Smooth muscle cell (in vitro differentiated cells): Measurements from ENCODE around the gene NUP88. TPM values are rescaled to one million over a fixed set of nuclear protein-coding genes. Genes with fewer than 3 reads are reported as not detected.

Experiments
- DNase-seq: peaks from one replicate; lab custom pipeline; 2025; ENCODE audit not compliant: unreplicated experiment; lab: John Stamatoyannopoulos, UW
- H2AFZ ChIP-seq: fragments of 200-600 bp; sonication (generic); 2 replicates; pipeline ENCODE4 v1.6.0; 2016; ENCODE audit warnings: antibody characterized with exemption, low read depth, mild to moderate bottlenecking
- H3F3A ChIP-seq: fragments of 200-600 bp; sonication (generic); 2 replicates; pipeline ENCODE4 v1.6.0; 2017; ENCODE audit warnings: antibody characterized with exemption, low read depth
- H3K27ac ChIP-seq: fragments of 200-600 bp; sonication (generic); 2 replicates; pipeline ENCODE4 v1.5.1; 2016; ENCODE audit warnings: low read depth, mild to moderate bottlenecking
- H3K27me3 ChIP-seq: fragments of 200-600 bp; sonication (generic); 2 replicates; pipeline ENCODE4 v1.6.1; 2016; ENCODE audit warnings: low read depth, mild to moderate bottlenecking
- H3K36me3 ChIP-seq: fragments of 200-600 bp; sonication (generic); 2 replicates; pipeline ENCODE4 v1.5.1; 2016; ENCODE audit warnings: low read depth
- H3K4me1 ChIP-seq: fragments of 200-600 bp; sonication (generic); 2 replicates; pipeline ENCODE4 v1.5.1; 2016; ENCODE audit warnings: low read depth
- H3K4me2 ChIP-seq: fragments of 200-600 bp; sonication (generic); 2 replicates; pipeline ENCODE4 v1.6.0; 2016; ENCODE audit warnings: mild to moderate bottlenecking
- H3K4me3 ChIP-seq: fragments of 200-600 bp; sonication (generic); 2 replicates; pipeline ENCODE4 v1.5.1; 2016; ENCODE audit warnings: mild to moderate bottlenecking
- H3K79me2 ChIP-seq: fragments of 200-600 bp; sonication (generic); 2 replicates; pipeline ENCODE4 v1.6.0; 2016; ENCODE audit warnings: low read depth, mild to moderate bottlenecking
- H3K9ac ChIP-seq: fragments of 200-600 bp; sonication (generic); 2 replicates; pipeline ENCODE4 v1.6.0; 2016; ENCODE audit warnings: low read depth
- H3K9me3 ChIP-seq: fragments of 200-600 bp; sonication (generic); replicated peaks from 2 replicates; pipeline ENCODE4 v1.5.1; 2016; ENCODE audit warnings: low read depth
- H4K20me1 ChIP-seq: fragments of 200-600 bp; sonication (generic); 2 replicates; pipeline ENCODE4 v1.6.0; 2016; ENCODE audit warnings: low read depth
- CTCF ChIP-seq: fragments of 200-600 bp; sonication (generic); IDR thresholded peaks from 2 replicates; pipeline ENCODE4 v1.5.1; 2017; ENCODE audit warnings: borderline replicate concordance, mild to moderate bottlenecking, antibody characterized with exemption; ENCODE audit not compliant: insufficient read depth, poor library complexity, severe bottlenecking
- WGBS: methylation state at CpG from one replicate; pipeline ENCODE4 v1.1.7; 2016; ENCODE audit warnings: low lambda C conversion rate; 5-methylcytosine and 5-hydroxymethylcytosine counted together
- polyA plus RNA-seq: library from polyadenylated mRNA; unstranded; fragments of >200 nt; fragmentation: Nextera tagmentation; extraction: Ambion mirVana; gene quantifications from 2 replicates; pipeline ENCODE4 v1.2.1, GENCODE V29; 2016
- total RNA-seq: library from RNA; depleted of rRNA; stranded (reverse); fragments of >200 nt; gene quantifications from 2 replicates; pipeline ENCODE4 v1.2.3, GENCODE V29; 2014

NUP88 gene
- total and polyA plus RNA-seq, 2 experiments from 2014 or later = 31.2 to 47.4 TPM

GRCh38 chr17:5410594-5411272 lies 8.7 kb downstream of the NUP88 start:
- Histone ChIP-seq H3K27me3 (no peaks in the 10 kb centered on the region), H3K79me2 (peaks cover 14% of the 10 kb centered on the region), H3K4me2 (no peak overlapping the region), H3K4me1 (peaks cover 4% of the 10 kb centered on the region), H3K4me3 (no peak overlapping the region), H2AFZ (no peak overlapping the region), H3K27ac (no peak overlapping the region), H3F3A (peaks cover 7% of the 10 kb centered on the region), H3K9me3 (no peaks in the 10 kb centered on the region), H4K20me1 (peaks cover 23% of the 10 kb centered on the region), H3K9ac (no peak overlapping the region), H3K36me3 (peaks cover 36% of the 10 kb centered on the region)
- WGBS = 97% methylated on average over 7 of the region's 7 CpGs
- DNase-seq = no peak
- no peak for TF ChIP-seq CTCF

GRCh38 chr17:5408186-5408585 lies 11.3 kb downstream of the NUP88 start:
- Histone ChIP-seq H3F3A (no peaks in the 10 kb centered on the region), H3K36me3 (peaks cover 44% of the 10 kb centered on the region), H3K27ac (no peak overlapping the region), H3K9ac (no peak overlapping the region), H3K27me3 (no peaks in the 10 kb centered on the region), H4K20me1 (peaks cover 14% of the 10 kb centered on the region), H3K79me2 (peaks cover 10% of the 10 kb centered on the region), H3K4me2 (no peak overlapping the region), H2AFZ (no peak overlapping the region), H3K4me1 (peaks cover under 1% of the 10 kb centered on the region), H3K9me3 (no peaks in the 10 kb centered on the region), H3K4me3 (no peak overlapping the region)
- TF ChIP-seq CTCF = no peak
- no peak for DNase-seq
- WGBS = 86% methylated on average over 5 of the region's 5 CpGs

- no peak overlapping the region for H3K27ac ChIP-seq
- H3K4me2 ChIP-seq = no peak overlapping the region
- no peaks in the 10 kb centered on the region for H3K27me3 ChIP-seq
- 98% methylated on average over 4 of the region's 4 CpGs for WGBS
- peaks cover 53% of the 10 kb centered on the region for H3K36me3 ChIP-seq
- no peaks in the 10 kb centered on the region for H3K4me1 ChIP-seq
- H4K20me1 ChIP-seq = peaks cover 4% of the 10 kb centered on the region
- H3K4me3 ChIP-seq = no peak overlapping the region
- no peaks in the 10 kb centered on the region for H3F3A ChIP-seq
- TF ChIP-seq CTCF = no peak
- no peaks in the 10 kb centered on the region for H3K79me2 ChIP-seq
- H3K9me3 ChIP-seq = no peaks in the 10 kb centered on the region
- no peak for DNase-seq
- H3K9ac ChIP-seq = no peak overlapping the region
- no peak overlapping the region for H2AFZ ChIP-seq
Measured at GRCh38 chr17:5405400-5405799, 14.1 kb downstream of the NUP88 start.

- no peaks in the 10 kb centered on the region for H3K9me3 ChIP-seq
- peaks cover 38% of the 10 kb centered on the region for H3K36me3 ChIP-seq
- H3K27me3 ChIP-seq = no peaks in the 10 kb centered on the region
- H3F3A ChIP-seq = no peaks in the 10 kb centered on the region
- H3K4me3 ChIP-seq = no peak overlapping the region
- 87% methylated on average over 6 of the region's 6 CpGs for WGBS
- H3K4me1 ChIP-seq = no peaks in the 10 kb centered on the region
- no peak overlapping the region for H3K9ac ChIP-seq
- no peak overlapping the region for H3K4me2 ChIP-seq
- no peak overlapping the region for H3K27ac ChIP-seq
- no peak overlapping the region for H2AFZ ChIP-seq
- no peaks in the 10 kb centered on the region for H4K20me1 ChIP-seq
- H3K79me2 ChIP-seq = no peaks in the 10 kb centered on the region
- no peak for TF ChIP-seq CTCF
- DNase-seq = no peak
Measured at GRCh38 chr17:5399767-5400166, 19.7 kb downstream of the NUP88 start.
